IMR-90 (cell line): Measurements from ENCODE around the gene CHMP4B. TPM values are rescaled to one million over a fixed set of nuclear protein-coding genes. Genes with fewer than 3 reads are reported as not detected.

ENCODE experiments used
- CHD1 ChIP-seq: IDR thresholded peaks from 2 replicates; pipeline ENCODE4 v1.6.1; 2012; ENCODE audit warnings: low read depth, low read length, improper control_type of control experiment
- MAZ ChIP-seq: IDR thresholded peaks from 2 replicates; pipeline ENCODE4 v1.6.1; 2012; ENCODE audit warnings: low read depth, mild to moderate bottlenecking, low read length, improper control_type of control experiment, moderate library complexity, borderline replicate concordance
- NFE2L2 ChIP-seq: fragments of 150-350 bp; IDR thresholded peaks from 2 replicates; pipeline ENCODE4 v1.6.1; 2016; ENCODE audit warnings: low read depth, mild to moderate bottlenecking, low read length
- polyA plus RNA-seq, 3 experiments: library from polyadenylated mRNA; depleted of rRNA; stranded (reverse); fragments of >200 nt; gene quantifications; 2 replicates each; pipeline ENCODE4 v1.2.3, GENCODE V29; 2012; ENCODE audit warnings: low replicate concordance in 1 of 3
- total RNA-seq: library from RNA; depleted of rRNA; stranded (reverse); fragments of >200 nt; gene quantifications from 2 replicates; pipeline ENCODE4 v1.2.3, GENCODE V29; 2012

The CHMP4B gene
- total and polyA plus RNA-seq, 2 of the 4 experiments (the other 2 are of a cell fraction) = 30.3 to 94.8 TPM

DNA sequence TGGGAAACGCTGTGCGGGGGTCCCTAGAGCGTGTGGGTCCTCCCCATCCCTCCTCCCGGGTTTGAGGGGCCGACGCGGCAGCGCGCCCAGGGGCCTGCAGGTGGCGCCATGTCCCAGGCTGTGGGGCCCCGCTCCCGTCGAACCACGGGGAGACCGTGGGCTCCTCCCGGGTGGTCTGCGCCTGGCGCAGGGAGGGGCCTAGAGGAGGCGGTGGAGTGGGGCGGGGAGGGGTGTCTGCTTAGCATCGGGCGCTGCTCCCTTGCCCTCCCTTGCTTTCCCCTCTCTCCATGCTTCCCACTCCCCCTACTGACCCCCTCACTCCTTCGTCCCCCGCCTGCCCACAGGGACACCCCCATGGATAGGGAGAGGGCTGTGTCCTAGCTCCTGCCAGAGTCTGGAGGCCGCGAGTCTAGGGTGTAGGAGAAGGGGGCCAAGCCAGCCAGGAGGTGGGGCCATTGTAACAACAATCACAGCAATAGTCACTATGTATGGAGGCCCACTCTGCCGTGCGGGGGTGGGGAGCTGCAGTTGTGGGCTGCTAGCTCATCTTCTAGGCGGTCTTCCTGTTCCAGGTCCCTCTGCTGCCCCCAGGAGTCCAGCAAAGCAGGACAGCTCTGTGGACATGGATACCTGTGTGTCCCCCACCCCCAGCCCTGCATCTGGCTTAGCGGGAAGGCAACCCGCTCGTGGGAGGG, 51.7 kb downstream of the CHMP4B start (continued):
- peak; percentile 29; the same call in 1 of the 2 replicates for TF ChIP-seq MAZ
- no peak for TF ChIP-seq CHD1
- TF ChIP-seq NFE2L2 = no peak
